DMS153 (cell line): ENCODE measurements around the gene GTF2F1.
"Not testable (repeated sequence)": the region's sequence is repeated elsewhere in the genome, so short reads cannot be mapped to it uniquely, and the experiment has no call there.

Experiments
- DNase-seq: peaks from one replicate; lab custom pipeline; 2025; lab: John Stamatoyannopoulos, UW

GTF2F1 gene

GRCh38 chr19:6355321-6356040 is 37.5 kb downstream of the GTF2F1 start:
- not testable (repeated sequence) for DNase-seq

GRCh38 chr19:6354098-6354674 is 38.8 kb downstream of the GTF2F1 start:
- no peak for DNase-seq

GRCh38 chr19:6352381-6353165 is 40.4 kb downstream of the GTF2F1 start:
- no peak for DNase-seq

DNA sequence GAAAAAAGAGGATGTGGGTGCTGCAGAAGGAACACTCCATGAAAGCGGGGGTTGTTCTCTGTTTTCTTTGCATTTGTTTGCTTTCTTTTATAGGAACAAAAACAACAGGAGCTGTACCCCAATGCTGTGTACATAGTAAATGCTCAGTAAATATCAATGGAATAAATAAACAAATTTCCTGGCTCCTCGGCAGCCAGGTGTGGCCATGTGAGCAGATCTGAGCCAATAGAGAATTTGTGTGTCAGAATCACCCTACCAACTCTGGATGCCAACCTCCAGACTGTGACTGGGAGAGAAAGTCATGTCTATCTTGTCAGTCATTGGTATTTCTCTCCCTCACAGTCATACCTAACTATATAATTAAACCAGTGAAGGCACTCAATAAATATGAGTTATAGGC is 42.3 kb downstream of the GTF2F1 start:
- DNase-seq = no peak

DNA sequence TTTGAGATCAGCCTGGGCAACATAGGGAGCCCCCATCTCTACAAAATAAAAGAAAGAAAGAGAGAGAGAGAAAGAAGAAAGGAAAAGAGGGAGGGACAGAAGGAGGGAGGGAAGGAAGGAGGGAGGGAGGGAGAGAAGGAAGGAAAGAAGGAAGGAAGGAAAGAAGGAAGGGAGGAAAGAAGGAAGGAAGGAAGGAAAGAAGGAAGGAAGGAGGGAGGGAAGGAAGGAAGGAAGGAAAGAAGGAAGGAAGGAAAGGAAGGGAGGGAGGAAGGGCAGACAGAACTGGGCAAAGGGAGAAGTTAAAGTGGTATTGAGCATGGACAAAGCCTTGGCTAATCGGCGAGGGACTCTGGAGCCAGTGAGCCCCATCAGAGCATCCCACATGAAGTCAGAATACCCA is 43.7 kb downstream of the GTF2F1 start:
- DNase-seq = not testable (repeated sequence)

DNA sequence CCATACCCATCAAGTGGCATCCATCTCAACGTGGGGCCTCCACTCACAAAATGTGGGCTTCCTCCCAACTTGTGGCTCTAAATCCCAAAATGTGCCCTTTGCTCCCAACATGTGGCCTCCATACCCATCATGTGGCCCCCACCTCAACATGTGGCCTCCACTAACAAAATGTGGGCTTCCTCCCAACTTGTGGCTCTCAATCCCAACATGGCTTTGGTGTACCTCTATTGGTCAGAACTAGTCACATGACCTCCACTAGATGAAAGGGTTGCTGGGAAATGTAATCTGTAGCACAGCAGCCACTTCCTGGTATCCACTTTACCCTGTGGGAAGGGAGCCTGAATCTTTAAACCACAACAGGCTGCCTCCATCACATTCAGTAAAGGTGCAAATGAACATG is 49.5 kb downstream of the GTF2F1 start:
- no peak for DNase-seq

DNA sequence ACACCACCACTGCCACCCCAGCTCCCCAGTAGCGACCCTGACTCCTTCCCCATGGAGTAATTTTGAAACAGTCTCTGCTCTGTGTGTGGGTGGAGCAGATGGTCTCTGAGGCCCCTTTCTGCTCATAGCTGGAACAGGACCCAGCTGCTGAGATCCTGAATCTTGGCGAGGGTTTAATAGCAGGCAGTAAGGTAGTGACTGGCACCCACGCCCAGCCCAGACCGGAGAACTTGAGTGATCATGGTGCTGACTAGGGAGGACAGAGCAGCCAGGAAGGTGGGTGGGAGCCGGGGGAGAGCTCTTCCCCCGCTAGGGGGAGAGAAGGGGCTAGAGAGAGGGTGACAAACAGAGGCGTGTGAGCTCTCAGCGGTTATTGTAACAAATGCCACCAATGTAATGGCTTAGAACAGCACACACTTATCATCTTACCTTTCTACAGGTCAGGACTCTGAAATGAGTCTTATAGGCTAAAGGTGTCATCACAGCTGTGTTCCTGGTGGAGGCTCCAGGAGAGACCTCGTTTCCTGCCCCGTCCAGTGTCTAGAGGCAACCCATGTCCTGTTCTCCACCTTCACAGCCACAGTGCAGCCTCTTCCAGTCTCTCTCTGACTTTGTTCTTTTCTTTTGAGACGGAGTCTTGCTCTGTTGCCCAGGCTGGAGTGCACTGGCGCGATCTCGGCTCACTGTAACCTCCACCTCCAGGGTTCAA is 52.3 kb downstream of the GTF2F1 start:
- DNase-seq = no peak

- DNase-seq = no peak
Observed at GRCh38 chr19:6334490-6335285, 58.3 kb downstream of the GTF2F1 start.

- no peak for DNase-seq
Observed at GRCh38 chr19:6333439-6333838, 59.5 kb downstream of the GTF2F1 start, which contains the start of gene ACER1. Gene ACER1, minus strand, starts transcription at chr19:6333612. Its CDS starts 61 bp downstream, at chr19:6333551.
